H1 (cell line): ENCODE data around the gene GPR26.

Experiments used
- EP300 ChIP-seq, 2 experiments: IDR thresholded peaks; 1 replicate in 1 of 2; 2 replicates in 1 of 2; pipeline ENCODE4 v1.6.1; 2011 to 2012; ENCODE audit warnings: low read depth in 2 of 2, low read length in 2 of 2, mild to moderate bottlenecking in 2 of 2, borderline replicate concordance in 1 of 2, inconsistent platforms in 1 of 2, moderate library complexity in 1 of 2
- EZH2 ChIP-seq: fragments of 200-600 bp; sonication (generic); IDR thresholded peaks from 2 replicates; pipeline ENCODE4 v1.7.1; 2012; ENCODE audit warnings: low read depth, mild to moderate bottlenecking, moderate library complexity, low read length, inconsistent platforms; ENCODE audit not compliant: severe bottlenecking
- POLR2A ChIP-seq, 2 experiments: IDR thresholded peaks; 1 replicate in 1 of 2; 2 replicates in 1 of 2; pipeline ENCODE4 v1.6.1; 2011; ENCODE audit warnings: low read depth in 2 of 2, low read length in 2 of 2, mild to moderate bottlenecking in 2 of 2; ENCODE audit errors: control extremely low read depth in 1 of 2
- YY1 ChIP-seq: IDR thresholded peaks from 2 replicates; pipeline ENCODE4 v1.6.1; 2011; ENCODE audit warnings: low read depth, mild to moderate bottlenecking, low read length
- TF ChIP-seq, protein P1 (sequence below), 3 experiments: IDR thresholded peaks; 1 replicate in 2 of 3; 2 replicates in 1 of 3; pipeline versions ENCODE4 v1.5.1 to v1.6.1; 2011; ENCODE audit warnings: low read length in 3 of 3, mild to moderate bottlenecking in 3 of 3, inconsistent platforms in 2 of 3, low read depth in 1 of 3, moderate library complexity in 1 of 3; ENCODE audit not compliant: insufficient read depth in 1 of 3; ENCODE audit errors: control extremely low read depth in 1 of 3

DNA sequence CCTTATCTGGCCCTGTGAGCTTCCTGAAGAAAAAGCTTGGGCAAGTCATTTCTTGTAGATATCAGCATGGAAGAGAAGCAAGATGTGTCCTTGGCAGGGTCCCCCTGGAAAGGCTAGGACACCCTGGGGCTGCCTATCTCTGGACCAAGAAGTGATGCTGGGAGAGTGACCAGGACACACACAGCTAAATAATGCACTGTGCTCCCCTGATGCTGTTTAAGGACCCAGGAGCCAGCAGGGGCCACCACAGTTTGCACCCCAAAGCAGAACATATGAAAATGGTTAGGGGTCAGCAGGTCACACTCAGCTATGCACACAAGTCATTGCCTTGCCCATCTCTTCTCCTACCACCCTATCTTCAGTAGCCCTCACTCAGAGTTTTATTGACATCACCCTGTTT lies 47.9 kb upstream of the GPR26 start:
- TF ChIP-seq POLR2A (IDR thresholded peaks at IDR 0.05; ENCODE audit: control extremely low read depth in 1 of 2, low read depth in 2 of 2, low read length in 2 of 2) (no peak), EP300 (IDR thresholded peaks at IDR 0.05; ENCODE audit: borderline replicate concordance in 1 of 2, low read depth in 2 of 2, low read length in 2 of 2) (no peak), EZH2 (no peak), YY1 (no peak)
- TF ChIP-seq, protein P1, sequence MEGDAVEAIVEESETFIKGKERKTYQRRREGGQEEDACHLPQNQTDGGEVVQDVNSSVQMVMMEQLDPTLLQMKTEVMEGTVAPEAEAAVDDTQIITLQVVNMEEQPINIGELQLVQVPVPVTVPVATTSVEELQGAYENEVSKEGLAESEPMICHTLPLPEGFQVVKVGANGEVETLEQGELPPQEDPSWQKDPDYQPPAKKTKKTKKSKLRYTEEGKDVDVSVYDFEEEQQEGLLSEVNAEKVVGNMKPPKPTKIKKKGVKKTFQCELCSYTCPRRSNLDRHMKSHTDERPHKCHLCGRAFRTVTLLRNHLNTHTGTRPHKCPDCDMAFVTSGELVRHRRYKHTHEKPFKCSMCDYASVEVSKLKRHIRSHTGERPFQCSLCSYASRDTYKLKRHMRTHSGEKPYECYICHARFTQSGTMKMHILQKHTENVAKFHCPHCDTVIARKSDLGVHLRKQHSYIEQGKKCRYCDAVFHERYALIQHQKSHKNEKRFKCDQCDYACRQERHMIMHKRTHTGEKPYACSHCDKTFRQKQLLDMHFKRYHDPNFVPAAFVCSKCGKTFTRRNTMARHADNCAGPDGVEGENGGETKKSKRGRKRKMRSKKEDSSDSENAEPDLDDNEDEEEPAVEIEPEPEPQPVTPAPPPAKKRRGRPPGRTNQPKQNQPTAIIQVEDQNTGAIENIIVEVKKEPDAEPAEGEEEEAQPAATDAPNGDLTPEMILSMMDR (IDR thresholded peaks at IDR 0.05; ENCODE audit: control extremely low read depth in 1 of 3, insufficient read depth in 1 of 3, low read depth in 1 of 3, low read length in 3 of 3): no peak
